ENCODE measurements around the gene KLHDC10.

DNA sequence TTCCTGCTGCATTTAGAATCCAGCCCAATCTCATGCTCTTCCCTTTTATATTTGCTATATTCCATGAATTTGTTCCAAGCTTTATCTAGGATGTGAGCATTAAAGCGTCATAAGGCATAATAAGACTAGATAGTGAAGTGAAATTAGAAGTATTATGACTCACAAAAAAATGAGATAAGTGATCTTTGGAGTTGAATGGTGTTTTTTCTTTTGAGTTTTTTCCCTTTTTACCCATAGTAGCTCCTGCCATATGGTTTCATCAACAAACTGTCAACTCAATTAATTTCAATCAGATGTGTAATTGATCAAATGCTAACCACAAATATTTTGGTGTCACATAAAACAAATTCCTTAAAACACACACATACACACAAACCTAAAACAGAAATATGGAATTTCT, 17.0 kb downstream of the KLHDC10 start:
- TF ChIP-seq, protein P1, sequence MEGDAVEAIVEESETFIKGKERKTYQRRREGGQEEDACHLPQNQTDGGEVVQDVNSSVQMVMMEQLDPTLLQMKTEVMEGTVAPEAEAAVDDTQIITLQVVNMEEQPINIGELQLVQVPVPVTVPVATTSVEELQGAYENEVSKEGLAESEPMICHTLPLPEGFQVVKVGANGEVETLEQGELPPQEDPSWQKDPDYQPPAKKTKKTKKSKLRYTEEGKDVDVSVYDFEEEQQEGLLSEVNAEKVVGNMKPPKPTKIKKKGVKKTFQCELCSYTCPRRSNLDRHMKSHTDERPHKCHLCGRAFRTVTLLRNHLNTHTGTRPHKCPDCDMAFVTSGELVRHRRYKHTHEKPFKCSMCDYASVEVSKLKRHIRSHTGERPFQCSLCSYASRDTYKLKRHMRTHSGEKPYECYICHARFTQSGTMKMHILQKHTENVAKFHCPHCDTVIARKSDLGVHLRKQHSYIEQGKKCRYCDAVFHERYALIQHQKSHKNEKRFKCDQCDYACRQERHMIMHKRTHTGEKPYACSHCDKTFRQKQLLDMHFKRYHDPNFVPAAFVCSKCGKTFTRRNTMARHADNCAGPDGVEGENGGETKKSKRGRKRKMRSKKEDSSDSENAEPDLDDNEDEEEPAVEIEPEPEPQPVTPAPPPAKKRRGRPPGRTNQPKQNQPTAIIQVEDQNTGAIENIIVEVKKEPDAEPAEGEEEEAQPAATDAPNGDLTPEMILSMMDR (IDR thresholded peaks at IDR 0.05) = no peak
- TF ChIP-seq EP300 (IDR thresholded peaks at IDR 0.05) = no peak
- TF ChIP-seq POLR2A (IDR thresholded peaks at IDR 0.05) = no peak
- no peak for TF ChIP-seq POLR2AphosphoS5 (IDR thresholded peaks at IDR 0.05)
